ENCODE measurements around the gene C2orf68. TPM values are rescaled to one million over a fixed set of nuclear protein-coding genes. Genes with fewer than 3 reads are reported as not detected.

The C2orf68 gene
- total and polyA plus RNA-seq, 2 of the 13 experiments (the other 11 are each of a cell fraction or from before 2014, with no cell fraction given) = 47.1 to 77.4 TPM

GRCh38 chr2:85602476-85603234, 9.2 kb downstream of the C2orf68 start, which contains the start of gene TMEM150A (continued):
- TF ChIP-seq FOXJ3 (CRISPR knock-in tag; IDR thresholded peaks at IDR 0.05; ENCODE audit: borderline replicate concordance) (no peak), ZFY (CRISPR knock-in tag; IDR thresholded peaks at IDR 0.05) (peak; percentile 97), ZNF160 (CRISPR knock-in tag; IDR thresholded peaks at IDR 0.05) (no peak), NCOA2 (CRISPR knock-in tag; IDR thresholded peaks at IDR 0.05) (no peak; the same call in none of the 2 replicates), ZNF598 (CRISPR knock-in tag; IDR thresholded peaks at IDR 0.05; ENCODE audit: borderline replicate concordance) (peak; percentile 82; the same call in 1 of the 2 replicates), XBP1 (CRISPR knock-in tag; IDR thresholded peaks at IDR 0.05) (no peak), DNMT1 (CRISPR knock-in tag; IDR thresholded peaks at IDR 0.05) (peak; percentile 41; the same call in 1 of the 2 replicates), ZNF496 (CRISPR knock-in tag; IDR thresholded peaks at IDR 0.05; ENCODE audit: insufficient replicate concordance) (no peak), MIER2 (CRISPR knock-in tag; IDR thresholded peaks at IDR 0.05) (no peak), ZNF678 (CRISPR knock-in tag; IDR thresholded peaks at IDR 0.05) (no peak), POLR2AphosphoS5 (IDR thresholded peaks at IDR 0.05; ENCODE audit: low read depth, low read length) (peak; percentile 79), ZNF597 (CRISPR knock-in tag; IDR thresholded peaks at IDR 0.05) (no peak), ARID5B (CRISPR knock-in tag; IDR thresholded peaks at IDR 0.05) (peak; percentile 23; the same call in 1 of the 2 replicates), BRCA1 (CRISPR knock-in tag; IDR thresholded peaks at IDR 0.05) (no peak), ATF7-NPFF (CRISPR knock-in tag; IDR thresholded peaks at IDR 0.05; ENCODE audit: low read depth) (peak; percentile 89), SALL1 (CRISPR knock-in tag; IDR thresholded peaks at IDR 0.05) (peak; percentile 81)
- TF ChIP-seq, protein P1, sequence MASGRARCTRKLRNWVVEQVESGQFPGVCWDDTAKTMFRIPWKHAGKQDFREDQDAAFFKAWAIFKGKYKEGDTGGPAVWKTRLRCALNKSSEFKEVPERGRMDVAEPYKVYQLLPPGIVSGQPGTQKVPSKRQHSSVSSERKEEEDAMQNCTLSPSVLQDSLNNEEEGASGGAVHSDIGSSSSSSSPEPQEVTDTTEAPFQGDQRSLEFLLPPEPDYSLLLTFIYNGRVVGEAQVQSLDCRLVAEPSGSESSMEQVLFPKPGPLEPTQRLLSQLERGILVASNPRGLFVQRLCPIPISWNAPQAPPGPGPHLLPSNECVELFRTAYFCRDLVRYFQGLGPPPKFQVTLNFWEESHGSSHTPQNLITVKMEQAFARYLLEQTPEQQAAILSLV (CRISPR knock-in tag; IDR thresholded peaks at IDR 0.05; ENCODE audit: borderline replicate concordance) = peak; percentile 59; the same call in 1 of the 2 replicates
- TF ChIP-seq, protein P2, sequence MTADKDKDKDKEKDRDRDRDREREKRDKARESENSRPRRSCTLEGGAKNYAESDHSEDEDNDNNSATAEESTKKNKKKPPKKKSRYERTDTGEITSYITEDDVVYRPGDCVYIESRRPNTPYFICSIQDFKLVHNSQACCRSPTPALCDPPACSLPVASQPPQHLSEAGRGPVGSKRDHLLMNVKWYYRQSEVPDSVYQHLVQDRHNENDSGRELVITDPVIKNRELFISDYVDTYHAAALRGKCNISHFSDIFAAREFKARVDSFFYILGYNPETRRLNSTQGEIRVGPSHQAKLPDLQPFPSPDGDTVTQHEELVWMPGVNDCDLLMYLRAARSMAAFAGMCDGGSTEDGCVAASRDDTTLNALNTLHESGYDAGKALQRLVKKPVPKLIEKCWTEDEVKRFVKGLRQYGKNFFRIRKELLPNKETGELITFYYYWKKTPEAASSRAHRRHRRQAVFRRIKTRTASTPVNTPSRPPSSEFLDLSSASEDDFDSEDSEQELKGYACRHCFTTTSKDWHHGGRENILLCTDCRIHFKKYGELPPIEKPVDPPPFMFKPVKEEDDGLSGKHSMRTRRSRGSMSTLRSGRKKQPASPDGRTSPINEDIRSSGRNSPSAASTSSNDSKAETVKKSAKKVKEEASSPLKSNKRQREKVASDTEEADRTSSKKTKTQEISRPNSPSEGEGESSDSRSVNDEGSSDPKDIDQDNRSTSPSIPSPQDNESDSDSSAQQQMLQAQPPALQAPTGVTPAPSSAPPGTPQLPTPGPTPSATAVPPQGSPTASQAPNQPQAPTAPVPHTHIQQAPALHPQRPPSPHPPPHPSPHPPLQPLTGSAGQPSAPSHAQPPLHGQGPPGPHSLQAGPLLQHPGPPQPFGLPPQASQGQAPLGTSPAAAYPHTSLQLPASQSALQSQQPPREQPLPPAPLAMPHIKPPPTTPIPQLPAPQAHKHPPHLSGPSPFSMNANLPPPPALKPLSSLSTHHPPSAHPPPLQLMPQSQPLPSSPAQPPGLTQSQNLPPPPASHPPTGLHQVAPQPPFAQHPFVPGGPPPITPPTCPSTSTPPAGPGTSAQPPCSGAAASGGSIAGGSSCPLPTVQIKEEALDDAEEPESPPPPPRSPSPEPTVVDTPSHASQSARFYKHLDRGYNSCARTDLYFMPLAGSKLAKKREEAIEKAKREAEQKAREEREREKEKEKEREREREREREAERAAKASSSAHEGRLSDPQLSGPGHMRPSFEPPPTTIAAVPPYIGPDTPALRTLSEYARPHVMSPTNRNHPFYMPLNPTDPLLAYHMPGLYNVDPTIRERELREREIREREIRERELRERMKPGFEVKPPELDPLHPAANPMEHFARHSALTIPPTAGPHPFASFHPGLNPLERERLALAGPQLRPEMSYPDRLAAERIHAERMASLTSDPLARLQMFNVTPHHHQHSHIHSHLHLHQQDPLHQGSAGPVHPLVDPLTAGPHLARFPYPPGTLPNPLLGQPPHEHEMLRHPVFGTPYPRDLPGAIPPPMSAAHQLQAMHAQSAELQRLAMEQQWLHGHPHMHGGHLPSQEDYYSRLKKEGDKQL (CRISPR knock-in tag; IDR thresholded peaks at IDR 0.05; ENCODE audit: low read depth) = 0 out of 2 replicates have a peak, but pooled peaks have one; percentile 14
